Adipose tissue (tissue), 3 donors: Measurements from ENCODE around the gene EFNB2. TPM values are rescaled to one million over a fixed set of nuclear protein-coding genes. Genes with fewer than 3 reads are reported as not detected.

Experiments used
- H3K27ac ChIP-seq: one replicate; pipeline ENCODE4 v1.5.1; 2013; ENCODE audit warnings: low read depth, low read length
- WGBS, 3 donors: extraction: QIAGEN DNeasy Blood & Tissue Kit; methylation state at CpG; one replicate each; pipeline ENCODE4 v1.1.7; 2013; 5-methylcytosine and 5-hydroxymethylcytosine counted together
- polyA plus RNA-seq, 3 donors: library from polyadenylated mRNA; stranded (reverse); fragments of 200-250 nt; gene quantifications; one replicate each; pipeline ENCODE4 v1.2.3, GENCODE V29; 2013
- donor health status: healthy with polysubstance abuse.
- donor health status: Bipolar disorder and iron deficiency.
- donor health status: healthy.

EFNB2 gene
- polyA plus RNA-seq, 3 donors, result 3.9 to 18.3 (median 11.4) TPM

GRCh38 chr13:106529415-106530170 is 5.9 kb downstream of the EFNB2 start:
- H3K27ac ChIP-seq, result no peak overlapping the region
- WGBS, 3 donors, result 85 to 88% (median 86%) methylated on average over 8 of the region's 8 CpGs

GRCh38 chr13:106528718-106529414 is 6.6 kb downstream of the EFNB2 start:
- H3K27ac ChIP-seq, result no peak overlapping the region
- WGBS, 3 donors, result 91 to 94% (median 91%) methylated on average over 7 of the region's 7 CpGs

- 16 to 62% (median 55%) methylated on average over 2 of the region's 2 CpGs for WGBS, 3 donors
- no peak overlapping the region for H3K27ac ChIP-seq
Measured at GRCh38 chr13:106527826-106528225, 7.6 kb downstream of the EFNB2 start.

- WGBS, 3 donors, result 63 to 88% (median 87%) methylated on average over 1 of the region's 1 CpG
- H3K27ac ChIP-seq, result no peak overlapping the region
Measured at GRCh38 chr13:106527445-106527801, 8.0 kb downstream of the EFNB2 start.

- 89 to 91% (median 90%) methylated on average over 8 of the region's 8 CpGs for WGBS, 3 donors
- H3K27ac ChIP-seq, result no peak overlapping the region
Measured at GRCh38 chr13:106526738-106527444, 8.6 kb downstream of the EFNB2 start.

GRCh38 chr13:106525865-106526264 is 9.6 kb downstream of the EFNB2 start:
- H3K27ac ChIP-seq, result no peak overlapping the region
- WGBS, 3 donors, result 76 to 93% (median 91%) methylated on average over 3 of the region's 3 CpGs

- 61 to 77% (median 76%) methylated on average over 2 of the region's 2 CpGs for WGBS, 3 donors
- no peak overlapping the region for H3K27ac ChIP-seq
Measured at GRCh38 chr13:106524108-106524507, 11.4 kb downstream of the EFNB2 start.

GRCh38 chr13:106523576-106523975 is 11.9 kb downstream of the EFNB2 start:
- H3K27ac ChIP-seq, result no peak overlapping the region
- WGBS, 3 donors, result 63 to 74% (median 69%) methylated on average over 3 of the region's 3 CpGs

GRCh38 chr13:106522898-106523525 is 12.4 kb downstream of the EFNB2 start:
- no peak overlapping the region for H3K27ac ChIP-seq
- 64 to 77% (median 72%) methylated on average over 7 of the region's 7 CpGs for WGBS, 3 donors

- 81 to 87% (median 85%) methylated on average over 5 of the region's 5 CpGs for WGBS, 3 donors
- H3K27ac ChIP-seq, result no peak overlapping the region
Measured at GRCh38 chr13:106522112-106522705, 13.3 kb downstream of the EFNB2 start.

- no peak overlapping the region for H3K27ac ChIP-seq
- 24 to 79% (median 75%) methylated on average over 5 of the region's 5 CpGs for WGBS, 3 donors
Measured at GRCh38 chr13:106521095-106521799, 14.2 kb downstream of the EFNB2 start.

- WGBS, 3 donors, result 57 to 67% (median 63%) methylated on average over 12 of the region's 12 CpGs
- H3K27ac ChIP-seq, result no peak overlapping the region
Measured at GRCh38 chr13:106520251-106521054, 15.0 kb downstream of the EFNB2 start.

GRCh38 chr13:106518512-106518911 is 16.9 kb downstream of the EFNB2 start:
- 85 to 88% (median 87%) methylated on average over 11 of the region's 11 CpGs for WGBS, 3 donors

GRCh38 chr13:106517109-106517847 is 18.2 kb downstream of the EFNB2 start:
- WGBS, 3 donors, result 87 to 92% (median 88%) methylated on average over 4 of the region's 4 CpGs
- no peak overlapping the region for H3K27ac ChIP-seq

More at GRCh38 chr13:106518512-106518911, 16.9 kb downstream of the EFNB2 start:
- no peak overlapping the region for H3K27ac ChIP-seq

GRCh38 chr13:106515635-106516254 is 19.7 kb downstream of the EFNB2 start:
- H3K27ac ChIP-seq, result no peak overlapping the region
- 82 to 86% (median 83%) methylated on average over 5 of the region's 5 CpGs for WGBS, 3 donors
